ENCODE data around the gene BIN2. TPM values are rescaled to one million over a fixed set of nuclear protein-coding genes. Genes with fewer than 3 reads are reported as not detected.
"Not testable (repeated sequence)": the region's sequence is repeated elsewhere in the genome, so short reads cannot be mapped to it uniquely, and the experiment has no call there.

The BIN2 gene
- total and polyA plus RNA-seq, 2 experiments from 2014 or later: not detected

GRCh38 chr12:51311389-51311788 lies 12.6 kb downstream of the BIN2 start:
- Histone ChIP-seq H3K4me2 (ENCODE audit: unreplicated experiment) (no peak overlapping the region), H3K9ac (no peak overlapping the region), H3K79me2 (ENCODE audit: insufficient read depth) (no peaks in the 10 kb centered on the region), H3K9me3 (ENCODE audit: low read depth) (no peaks in the 10 kb centered on the region), H4K20me1 (ENCODE audit: insufficient read depth) (no peaks in the 10 kb centered on the region), H3K27ac (no peak overlapping the region), H3K9me2 (ENCODE audit: insufficient read depth) (no peaks in the 10 kb centered on the region), H3K27me3 (replicated peaks; ENCODE audit: insufficient read depth) (no peaks in the 10 kb centered on the region), H3F3A (ENCODE audit: insufficient read depth) (peaks cover 19% of the 10 kb centered on the region), H3K4me3 (no peak overlapping the region), H3K36me3 (ENCODE audit: low read depth) (no peaks in the 10 kb centered on the region), H2AFZ (no peak overlapping the region), H3K4me1 (ENCODE audit: insufficient read depth) (peaks cover 17% of the 10 kb centered on the region)
- no peak for DNase-seq
- in situ Hi-C loops (cut with MboI): no loop called here
- TF ChIP-seq EZH2phosphoT487 (IDR thresholded peaks at IDR 0.05; ENCODE audit: insufficient read depth, low read depth) (no peak), EZH2 (IDR thresholded peaks at IDR 0.05; ENCODE audit: insufficient read depth, poor library complexity, severe bottlenecking) (no peak)
- WGBS, 2 experiments (ENCODE audit: low coverage in 1 of 2, low lambda C conversion rate in 2 of 2, missing lambda C conversion rate in 2 of 2): 86 to 96% methylated on average over 1 of the region's 1 CpG

GRCh38 chr12:51307655-51308593 lies 16.1 kb downstream of the BIN2 start:
- peaks cover 19% of the 10 kb centered on the region for H3F3A ChIP-seq (ENCODE audit: insufficient read depth)
- H4K20me1 ChIP-seq (ENCODE audit: insufficient read depth): no peaks in the 10 kb centered on the region
- peak overlapping the region; percentile 54 for H3K4me2 ChIP-seq (ENCODE audit: unreplicated experiment)
- H3K9me3 ChIP-seq (ENCODE audit: low read depth): no peaks in the 10 kb centered on the region
- in situ Hi-C loops (cut with MboI): no loop called here
- peak; percentile 94 for DNase-seq
- TF ChIP-seq EZH2 (IDR thresholded peaks at IDR 0.05; ENCODE audit: insufficient read depth, poor library complexity, severe bottlenecking) (no peak), EZH2phosphoT487 (IDR thresholded peaks at IDR 0.05; ENCODE audit: insufficient read depth, low read depth) (no peak)
- H3K36me3 ChIP-seq (ENCODE audit: low read depth): no peaks in the 10 kb centered on the region
- peak overlapping the region; percentile 2; the same call in 1 of the 2 replicates for H3K4me3 ChIP-seq
- WGBS, 2 experiments (ENCODE audit: low coverage in 1 of 2, low lambda C conversion rate in 2 of 2, missing lambda C conversion rate in 2 of 2): 61% methylated on average over 6 of the region's 6 CpGs
- H3K27ac ChIP-seq: peak overlapping the region; percentile 40
- H3K9ac ChIP-seq: no peak overlapping the region
- no peaks in the 10 kb centered on the region for H3K9me2 ChIP-seq (ENCODE audit: insufficient read depth)
- peaks cover 17% of the 10 kb centered on the region for H3K4me1 ChIP-seq (ENCODE audit: insufficient read depth)
- H2AFZ ChIP-seq: 0 out of 2 replicates have a peak overlapping the region, but pooled peaks have one; percentile 2
- H3K27me3 ChIP-seq (replicated peaks; ENCODE audit: insufficient read depth): no peaks in the 10 kb centered on the region
- H3K79me2 ChIP-seq (ENCODE audit: insufficient read depth): no peaks in the 10 kb centered on the region

GRCh38 chr12:51306507-51306906 lies 17.5 kb downstream of the BIN2 start:
- Histone ChIP-seq H3K4me2 (ENCODE audit: unreplicated experiment) (no peak overlapping the region), H3K4me1 (ENCODE audit: insufficient read depth) (peaks cover 17% of the 10 kb centered on the region), H3K36me3 (ENCODE audit: low read depth) (no peaks in the 10 kb centered on the region), H2AFZ (no peak overlapping the region), H3K9me2 (ENCODE audit: insufficient read depth) (no peaks in the 10 kb centered on the region), H3K79me2 (ENCODE audit: insufficient read depth) (no peaks in the 10 kb centered on the region), H3K4me3 (no peak overlapping the region), H3K27ac (no peak overlapping the region), H4K20me1 (ENCODE audit: insufficient read depth) (no peaks in the 10 kb centered on the region), H3K9me3 (ENCODE audit: low read depth) (no peaks in the 10 kb centered on the region), H3K27me3 (replicated peaks; ENCODE audit: insufficient read depth) (no peaks in the 10 kb centered on the region; the same call in 1 of the 2 replicates), H3F3A (ENCODE audit: insufficient read depth) (peaks cover 19% of the 10 kb centered on the region), H3K9ac (no peak overlapping the region)
- no peak for DNase-seq
- no peak for TF ChIP-seq EZH2phosphoT487 (IDR thresholded peaks at IDR 0.05; ENCODE audit: insufficient read depth, low read depth)
- no peak for TF ChIP-seq EZH2 (IDR thresholded peaks at IDR 0.05; ENCODE audit: insufficient read depth, poor library complexity, severe bottlenecking)
- 73 to 78% methylated on average over 5 of the region's 5 CpGs for WGBS, 2 experiments (ENCODE audit: low coverage in 1 of 2, low lambda C conversion rate in 2 of 2, missing lambda C conversion rate in 2 of 2)
- in situ Hi-C loops (cut with MboI): no loop called here

- in situ Hi-C loops (cut with MboI); DNase-seq: not testable (repeated sequence)
Measured at GRCh38 chr12:51300768-51301167, 23.2 kb downstream of the BIN2 start.

More at GRCh38 chr12:51300768-51301167, 23.2 kb downstream of the BIN2 start:
- not testable (repeated sequence) for H3K4me2 ChIP-seq (ENCODE audit: unreplicated experiment); H3K9me3 ChIP-seq (ENCODE audit: low read depth); H3K9ac ChIP-seq; H3K27me3 ChIP-seq (replicated peaks; ENCODE audit: insufficient read depth); H3K27ac ChIP-seq; H3K79me2 ChIP-seq (ENCODE audit: insufficient read depth); H3K4me3 ChIP-seq; H3K36me3 ChIP-seq (ENCODE audit: low read depth); H3K4me1 ChIP-seq (ENCODE audit: insufficient read depth); H4K20me1 ChIP-seq (ENCODE audit: insufficient read depth); H2AFZ ChIP-seq; H3K9me2 ChIP-seq (ENCODE audit: insufficient read depth); H3F3A ChIP-seq (ENCODE audit: insufficient read depth)
- 91 to 94% methylated on average over 10 of the region's 10 CpGs for WGBS, 2 experiments (ENCODE audit: low coverage in 1 of 2, low lambda C conversion rate in 2 of 2, missing lambda C conversion rate in 2 of 2)
